ENCODE results near the gene RAB20. TPM values are rescaled to one million over a fixed set of nuclear protein-coding genes. Genes with fewer than 3 reads are reported as not detected.

The RAB20 gene
- total and polyA plus RNA-seq, 7 donors: 1.2 to 20.5 (median 2.9) TPM

- Histone ChIP-seq H3K27me3 (ENCODE audit: insufficient read depth in 3 of 3, low read length in 2 of 3) (no peaks in the 10 kb centered on the region), H3K4me3 (no peak overlapping the region), H3K4me1 (no peaks in the 10 kb centered on the region), H3K27ac (no peak overlapping the region), H3K36me3 (ENCODE audit: insufficient read depth in 1 of 2, low read depth in 1 of 2) (no peaks in the 10 kb centered on the region), H3K9me3 (no peaks in the 10 kb centered on the region)
- no peak for TF ChIP-seq CTCF (IDR thresholded peaks at IDR 0.05)
- ATAC-seq (no peak), DNase-seq (no peak)
- intact Hi-C loops (cut with DNase I): no loop called here
- WGBS, 3 donors: 93 to 94% (median 94%) methylated on average over 6 of the region's 6 CpGs
These were observed 43.6 kb upstream of the RAB20 start for GRCh38 chr13:110605132-110605531.

GRCh38 chr13:110600980-110601379 is 39.5 kb upstream of the RAB20 start:
- H3K4me1 ChIP-seq: no peaks in the 10 kb centered on the region
- H3K36me3 ChIP-seq (ENCODE audit: insufficient read depth in 1 of 2, low read depth in 1 of 2): no peaks in the 10 kb centered on the region
- no peak for TF ChIP-seq CTCF (IDR thresholded peaks at IDR 0.05)
- H3K27ac ChIP-seq: no peak overlapping the region
- 82 to 91% (median 84%) methylated on average over 4 of the region's 4 CpGs for WGBS, 3 donors
- no peak overlapping the region for H3K4me3 ChIP-seq
- ATAC-seq: no peak
- no peak for DNase-seq
- intact Hi-C loops (cut with DNase I): no loop called here
- H3K27me3 ChIP-seq (ENCODE audit: insufficient read depth in 3 of 3, low read length in 2 of 3): no peaks in the 10 kb centered on the region
- no peaks in the 10 kb centered on the region for H3K9me3 ChIP-seq

GRCh38 chr13:110600261-110600819 is 38.8 kb upstream of the RAB20 start:
- DNase-seq (no peak), ATAC-seq (no peak)
- 80 to 86% (median 85%) methylated on average over 10 of the region's 10 CpGs for WGBS, 3 donors
- no peak for TF ChIP-seq CTCF (IDR thresholded peaks at IDR 0.05)
- no peak overlapping the region for H3K4me3 ChIP-seq
- no peaks in the 10 kb centered on the region for H3K9me3 ChIP-seq
- no peak overlapping the region for H3K27ac ChIP-seq
- intact Hi-C loops (cut with DNase I): no loop called here
- H3K4me1 ChIP-seq: no peaks in the 10 kb centered on the region
- no peaks in the 10 kb centered on the region for H3K36me3 ChIP-seq (ENCODE audit: insufficient read depth in 1 of 2, low read depth in 1 of 2)
- H3K27me3 ChIP-seq (ENCODE audit: insufficient read depth in 3 of 3, low read length in 2 of 3): no peaks in the 10 kb centered on the region

GRCh38 chr13:110597041-110597689 is 35.6 kb upstream of the RAB20 start:
- WGBS, 3 donors: 74 to 79% (median 76%) methylated on average over 16 of the region's 16 CpGs
- peaks cover 4% of the 10 kb centered on the region for H3K4me1 ChIP-seq
- H3K4me3 ChIP-seq: no peak overlapping the region
- intact Hi-C loops (cut with DNase I): loop anchor here in 1 of 2 donors (10.0 kb wide), 1 partner anchor 448 kb away; no protein-coding TSS in a partner anchor
- no peak overlapping the region for H3K27ac ChIP-seq
- H3K27me3 ChIP-seq (ENCODE audit: insufficient read depth in 3 of 3, low read length in 2 of 3): no peaks in the 10 kb centered on the region
- ATAC-seq (no peak), DNase-seq (no peak)
- TF ChIP-seq CTCF (IDR thresholded peaks at IDR 0.05): no peak
- no peaks in the 10 kb centered on the region for H3K36me3 ChIP-seq (ENCODE audit: insufficient read depth in 1 of 2, low read depth in 1 of 2)
- no peaks in the 10 kb centered on the region for H3K9me3 ChIP-seq
